Measurements from ENCODE around the gene ABCF3. TPM values are rescaled to one million over a fixed set of nuclear protein-coding genes. Genes with fewer than 3 reads are reported as not detected.

The ABCF3 gene
- total RNA-seq, 1 experiment from 2014 or later, result 56.1 TPM

GRCh38 chr3:184140436-184140835 is 45.6 kb upstream of the ABCF3 start:
- Mint-ChIP-seq H3K27me3 (ENCODE audit: low read depth) (no peaks in the 10 kb centered on the region), H3K36me3 (ENCODE audit: insufficient read depth in 1 of 3, low read depth in 3 of 3) (peaks cover 24 to 65% (median 43%) of the 10 kb centered on the region in 3 experiments; a peak in 6 of 7 replicates), H3K9me3 (no peaks in the 10 kb centered on the region), H3K4me3 (no peak overlapping the region), H3K4me1 (peaks cover 12 to 13% of the 10 kb centered on the region in 2 experiments), H3K27ac (no peak overlapping the region)
- Histone ChIP-seq H4K8ac (replicated peaks; ENCODE audit: insufficient read length, low read depth, low read length) (no peak overlapping the region), H2BK15ac (ENCODE audit: low read depth, low read length) (no peak overlapping the region), H2BK12ac (ENCODE audit: insufficient read length, low read depth, low read length) (no peak overlapping the region), H4K5ac (ENCODE audit: insufficient read length, low read depth, low read length) (no peak overlapping the region), H3K4me2 (ENCODE audit: insufficient read depth, insufficient read length, low read length) (no peak overlapping the region), H3K18ac (ENCODE audit: insufficient read length, low read depth, low read length) (no peak overlapping the region), H3K56ac (ENCODE audit: insufficient read length, low read depth, low read length) (no peak overlapping the region), H3K23ac (ENCODE audit: insufficient read length, low read depth, low read length) (no peak overlapping the region), H4K20me1 (ENCODE audit: control insufficient read depth, insufficient read depth, insufficient read length) (no peaks in the 10 kb centered on the region), H3K4me1 (ENCODE audit: insufficient read depth, low read length) (no peaks in the 10 kb centered on the region), H3K27me3 (ENCODE audit: insufficient read depth, low read length) (no peaks in the 10 kb centered on the region), H3K27ac (ENCODE audit: insufficient read length, low read depth, low read length) (no peak overlapping the region), H3K9me3 (ENCODE audit: control insufficient read depth, low read depth, low read length) (no peaks in the 10 kb centered on the region), H2AFZ (ENCODE audit: low read length) (no peak overlapping the region), H2BK120ac (ENCODE audit: low read depth, low read length, poor library complexity, severe bottlenecking) (no peak overlapping the region), H2BK20ac (ENCODE audit: low read depth, low read length, poor library complexity, severe bottlenecking) (no peak overlapping the region), H3K23me2 (ENCODE audit: insufficient read length, low read depth, low read length, poor library complexity, severe bottlenecking) (peaks cover 2% of the 10 kb centered on the region), H2BK5ac (ENCODE audit: insufficient read length, low read length) (no peak overlapping the region), H3K14ac (ENCODE audit: insufficient read depth, low read length) (no peak overlapping the region), H3K9ac (ENCODE audit: extremely low read depth, insufficient read length, low read length) (no peak overlapping the region), H4K91ac (ENCODE audit: insufficient read length, low read depth, low read length) (no peak overlapping the region), H3T11ph (ENCODE audit: low read length) (no peak overlapping the region), H3K4ac (ENCODE audit: low read depth, low read length) (no peak overlapping the region), H3K79me1 (ENCODE audit: insufficient read depth, low read depth, low read length, poor library complexity, severe bottlenecking) (peaks cover 10% of the 10 kb centered on the region), H3K79me2 (ENCODE audit: insufficient read depth, low read length) (no peaks in the 10 kb centered on the region; the same call in 1 of the 2 replicates), H2AK5ac (ENCODE audit: insufficient read length, low read length) (no peak overlapping the region)
- WGBS (ENCODE audit: extremely low coverage, insufficient read length, low lambda C conversion rate), result no CpG with 5 or more reads among the region's 10 CpGs
- no peak for TF ChIP-seq CTCF (conservative IDR thresholded peaks at IDR 0.05)
- no peak for DNase-seq
